Ecto neural progenitor cell (in vitro differentiated cells): ENCODE data around the gene SCMH1.

Experiments
- DNase-seq: peaks from one replicate; pipeline ENCODE4 v3.0.0-alpha.2; 2018; ENCODE audit warnings: low spot score

SCMH1 gene

DNA sequence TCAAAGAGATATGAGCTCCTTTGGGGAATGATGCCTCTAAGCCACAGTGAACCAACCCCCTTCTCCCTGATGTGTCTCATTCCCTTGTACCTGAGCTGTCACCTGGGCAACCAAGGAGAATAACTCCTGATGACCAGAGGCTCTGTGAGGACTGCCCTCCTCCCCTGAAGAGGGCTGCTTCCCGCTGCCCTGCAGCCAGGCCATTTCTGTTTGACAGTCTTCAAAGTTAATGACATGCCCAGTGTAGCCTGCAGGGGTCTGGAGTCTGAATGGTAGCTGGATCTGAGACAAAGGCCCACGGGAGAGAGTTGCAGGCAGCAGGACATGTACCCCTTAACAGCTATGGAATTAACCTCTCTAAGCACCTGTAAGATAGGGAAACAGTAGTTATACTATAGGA is 217.2 kb downstream of the SCMH1 start:
- no peak for DNase-seq

GRCh38 chr1:41023279-41023990 is 218.7 kb downstream of the SCMH1 start:
- no peak for DNase-seq

GRCh38 chr1:41022424-41022823 is 219.7 kb downstream of the SCMH1 start:
- no peak for DNase-seq

GRCh38 chr1:41021526-41022308 is 220.4 kb downstream of the SCMH1 start, which contains the start of gene SLFNL1:
Gene SLFNL1, minus strand, starts transcription at chr1:41021725. Its CDS starts 1,065 bp downstream, at chr1:41020660.
- DNase-seq: no peak

DNA sequence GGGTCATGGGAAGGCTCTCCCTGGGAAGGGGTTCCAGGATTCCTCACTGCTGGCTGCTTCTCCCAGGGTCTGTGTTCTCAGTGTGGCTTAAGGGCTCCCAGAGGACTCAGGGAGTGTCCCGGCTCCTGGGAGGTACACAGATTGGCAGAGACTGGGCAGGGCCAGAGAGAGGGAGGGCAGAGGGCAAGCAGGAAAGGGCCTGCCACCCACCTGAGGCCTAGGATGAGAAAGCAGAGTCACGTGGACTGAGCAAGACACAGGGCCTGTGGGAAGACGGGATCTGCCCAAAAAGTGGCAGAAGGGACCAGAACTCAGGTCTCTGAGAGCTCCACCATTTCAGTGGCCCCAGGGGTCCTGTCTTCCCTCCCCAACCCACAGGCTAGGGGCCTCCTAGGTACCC is 221.5 kb downstream of the SCMH1 start:
- DNase-seq: no peak

GRCh38 chr1:41020109-41020576 is 222.0 kb downstream of the SCMH1 start:
- no peak for DNase-seq

- no peak for DNase-seq
Measured at GRCh38 chr1:41019353-41019745, 222.8 kb downstream of the SCMH1 start.

GRCh38 chr1:41018018-41018410 is 224.1 kb downstream of the SCMH1 start:
- no peak for DNase-seq

DNA sequence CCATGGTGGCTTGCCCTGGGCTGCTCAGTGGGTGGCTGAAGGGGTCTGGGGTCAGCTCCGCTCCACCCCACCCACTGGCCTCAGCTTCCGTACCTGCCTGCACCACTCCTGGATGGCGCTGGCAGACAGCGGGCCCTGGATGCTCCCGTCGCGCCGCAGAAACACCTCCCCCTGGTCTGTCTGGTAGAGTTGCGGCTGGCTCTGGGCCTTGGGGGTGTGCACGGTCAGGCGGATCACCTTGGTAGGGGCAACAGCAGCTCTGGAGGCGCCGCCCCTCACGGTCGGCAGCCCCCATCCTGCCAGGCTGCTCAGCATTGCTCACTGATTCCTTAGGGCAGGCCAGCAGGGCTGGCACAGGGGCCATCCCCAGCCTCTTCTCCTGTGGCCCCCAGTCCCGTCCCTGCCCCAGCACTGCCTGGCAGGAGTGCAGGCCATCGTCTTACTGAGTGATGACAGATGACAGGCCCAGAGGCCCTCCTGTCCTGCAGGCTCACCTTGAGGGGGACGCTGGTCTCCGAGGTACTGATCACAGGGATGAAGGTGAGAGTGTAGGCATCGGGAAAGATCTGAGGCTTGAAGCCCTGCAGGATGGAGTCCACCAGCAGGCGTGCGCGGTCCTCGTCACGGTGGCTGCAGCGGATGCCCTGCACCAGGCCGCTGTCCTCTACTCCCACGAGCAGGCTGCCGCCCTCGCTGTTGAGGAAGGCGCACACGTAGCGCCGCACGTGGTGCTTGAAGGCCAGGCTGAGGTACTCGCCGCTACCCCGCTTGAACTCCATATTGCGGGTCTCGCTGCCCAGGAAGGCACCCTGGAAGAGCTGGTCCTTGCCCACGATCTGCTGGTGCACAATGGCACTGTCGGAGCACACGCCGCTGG is 224.7 kb downstream of the SCMH1 start:
- DNase-seq: no peak

GRCh38 chr1:41015897-41016470 is 226.1 kb downstream of the SCMH1 start:
- DNase-seq: no peak

- DNase-seq: no peak
Measured at GRCh38 chr1:41015281-41015896, 226.7 kb downstream of the SCMH1 start.

DNA sequence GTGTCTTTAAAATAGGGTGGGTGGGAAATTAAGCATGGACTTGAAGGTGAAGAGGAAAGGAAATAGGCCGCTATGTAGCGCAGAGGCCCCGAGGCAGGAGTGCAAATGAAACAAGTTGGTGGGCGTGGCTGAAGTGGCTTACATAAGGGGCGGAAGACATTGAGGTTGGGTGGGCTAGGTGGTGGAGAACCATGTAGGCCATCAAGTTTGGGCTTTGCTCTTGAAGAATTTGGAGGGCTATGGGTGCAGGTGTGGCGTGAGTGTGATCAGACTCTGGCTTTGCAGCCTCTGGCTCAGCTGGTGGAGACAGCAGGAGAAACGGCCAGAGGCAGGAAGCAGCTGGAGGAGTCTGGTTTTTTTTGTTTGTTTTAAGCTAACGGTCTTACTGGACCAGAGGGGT is 227.2 kb downstream of the SCMH1 start:
- no peak for DNase-seq

- no peak for DNase-seq
Measured at GRCh38 chr1:41013796-41014195, 228.3 kb downstream of the SCMH1 start.

- no peak for DNase-seq
Measured at GRCh38 chr1:41013024-41013423, 229.1 kb downstream of the SCMH1 start.

GRCh38 chr1:41010345-41010744 is 231.8 kb downstream of the SCMH1 start:
- DNase-seq: no peak

DNA sequence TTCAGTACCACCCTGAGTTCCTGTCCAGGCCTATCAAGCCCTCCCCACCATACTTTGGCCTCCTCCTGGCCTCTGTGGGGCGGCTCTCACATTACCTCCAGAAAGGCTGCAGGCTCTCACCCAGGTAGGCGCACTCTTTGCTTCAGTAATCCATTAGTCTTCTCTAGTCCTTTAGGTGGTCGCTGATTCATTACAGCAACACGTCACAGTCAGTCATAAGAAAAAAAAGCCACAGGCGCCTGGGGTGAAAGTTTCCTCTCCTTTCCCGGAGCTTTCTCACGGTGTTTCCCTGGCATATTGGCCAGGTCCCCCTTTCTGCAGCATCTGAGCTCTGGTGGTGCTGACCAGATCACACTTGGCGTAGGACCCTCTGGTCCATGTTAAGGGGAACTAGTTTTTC is 232.6 kb downstream of the SCMH1 start:
- DNase-seq: no peak

DNA sequence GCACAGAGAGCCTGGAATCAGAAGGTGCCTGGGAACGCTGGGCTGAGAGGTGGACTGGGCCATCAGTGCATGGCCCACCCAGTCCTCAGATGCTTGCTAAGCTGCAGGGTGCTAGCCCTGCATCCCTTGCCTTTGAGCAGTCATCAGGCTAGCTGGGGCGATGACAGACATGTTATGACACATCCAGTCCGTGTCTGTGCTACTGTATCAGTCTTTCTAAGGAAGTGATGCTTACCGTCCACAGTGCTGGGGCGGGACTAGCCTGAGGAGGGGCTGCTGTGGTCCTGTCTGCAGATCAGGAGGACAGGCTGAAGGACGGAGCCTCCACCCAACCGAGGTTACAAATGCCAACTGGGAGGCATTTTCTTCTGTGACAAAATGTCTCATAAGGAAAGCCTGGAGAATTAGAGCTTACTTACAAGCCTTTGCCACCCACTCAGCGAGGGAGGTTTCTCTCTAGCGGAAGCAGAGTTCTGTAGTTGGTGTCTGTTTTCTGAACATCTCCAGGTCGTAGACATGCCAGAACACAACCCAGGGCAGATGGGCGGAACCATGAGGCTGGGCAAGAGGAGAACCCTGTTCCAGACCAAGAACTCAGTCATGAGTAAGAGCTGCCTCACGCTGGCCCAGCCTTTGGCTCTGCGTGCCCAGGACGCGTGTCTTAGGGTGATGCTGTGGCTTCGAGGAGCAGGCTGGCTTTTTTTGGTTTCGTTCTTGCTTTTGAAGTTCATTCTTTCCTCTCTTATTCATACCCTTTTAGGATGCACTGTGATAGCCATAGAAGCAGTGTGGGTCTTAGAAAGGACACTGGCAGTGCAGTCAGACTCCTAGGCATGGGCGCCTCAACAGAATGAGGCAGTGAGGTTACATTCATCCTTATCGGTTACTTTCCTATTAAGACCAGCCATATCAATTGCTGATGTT is 234.9 kb downstream of the SCMH1 start:
- DNase-seq: peak; percentile 27

GRCh38 chr1:41005876-41006275 is 236.2 kb downstream of the SCMH1 start:
- no peak for DNase-seq

- peak; percentile 49 for DNase-seq
Measured at GRCh38 chr1:41003640-41004220, 238.4 kb downstream of the SCMH1 start.

GRCh38 chr1:41003127-41003639 is 238.9 kb downstream of the SCMH1 start:
- DNase-seq: no peak
